Mesenchymal stem cell (in vitro differentiated cells and primary cell): ENCODE measurements around the gene ARRB1.

ENCODE experiments used
- DNase-seq: peaks from one replicate; pipeline ENCODE4 v3.0.0-alpha.2; 2013
- H2AFZ ChIP-seq: one replicate; pipeline ENCODE4 v1.6.1; 2013; ENCODE audit warnings: low read depth, mild to moderate bottlenecking, control low read depth, inconsistent platforms, low read length, moderate library complexity
- H2AK5ac ChIP-seq: 2 replicates; pipeline ENCODE4 v1.6.1; 2013; ENCODE audit warnings: low read length, moderate library complexity, mild to moderate bottlenecking, inconsistent platforms; ENCODE audit not compliant: severe bottlenecking
- H2BK120ac ChIP-seq: one replicate; pipeline ENCODE4 v1.6.1; 2013; ENCODE audit warnings: low read depth, mild to moderate bottlenecking, inconsistent platforms, low read length, moderate library complexity
- H2BK12ac ChIP-seq, 2 experiments: one replicate each; pipeline ENCODE4 v1.6.1; 2013; ENCODE audit warnings: inconsistent platforms in 2 of 2, low read length in 2 of 2, mild to moderate bottlenecking in 2 of 2, moderate library complexity in 2 of 2, control low read depth in 1 of 2
- H2BK15ac ChIP-seq: one replicate; pipeline ENCODE4 v1.6.1; 2013; ENCODE audit warnings: mild to moderate bottlenecking, low read depth, inconsistent platforms; ENCODE audit not compliant: poor library complexity, severe bottlenecking
- H2BK5ac ChIP-seq: 2 replicates; pipeline ENCODE4 v1.6.1; 2013; ENCODE audit warnings: low read depth, mild to moderate bottlenecking, low read length, control low read depth, inconsistent platforms; ENCODE audit not compliant: poor library complexity, severe bottlenecking
- H3K14ac ChIP-seq, 2 experiments: one replicate each; pipeline ENCODE4 v1.6.1; 2013; ENCODE audit warnings: inconsistent platforms in 2 of 2, low read length in 2 of 2, control low read depth in 1 of 2, mild to moderate bottlenecking in 1 of 2, moderate library complexity in 1 of 2
- H3K18ac ChIP-seq, 2 experiments: one replicate each; pipeline ENCODE4 v1.6.1; 2013; ENCODE audit warnings: inconsistent platforms in 2 of 2, low read length in 2 of 2, control low read depth in 1 of 2, low read depth in 1 of 2, mild to moderate bottlenecking in 1 of 2
- H3K23ac ChIP-seq, 2 experiments: one replicate each; pipeline ENCODE4 v1.6.1; 2013; ENCODE audit warnings: inconsistent platforms in 2 of 2, low read length in 2 of 2, mild to moderate bottlenecking in 2 of 2, moderate library complexity in 2 of 2, control low read depth in 1 of 2
- H3K27ac ChIP-seq: 2 replicates; pipeline ENCODE4 v1.5.1; 2013; ENCODE audit warnings: mild to moderate bottlenecking, moderate library complexity, low read length, control low read depth, inconsistent platforms; ENCODE audit not compliant: poor library complexity, severe bottlenecking
- H3K27me3 ChIP-seq, 2 experiments: 2 replicates each; pipeline versions ENCODE4 v1.6.1 to v1.7.0; 2013; ENCODE audit warnings: low read length in 2 of 2, mild to moderate bottlenecking in 2 of 2, moderate library complexity in 2 of 2, control low read depth in 1 of 2, inconsistent platforms in 1 of 2; ENCODE audit not compliant: control insufficient read depth in 1 of 2, insufficient read depth in 1 of 2
- H3K36me3 ChIP-seq, 2 experiments: 2 replicates each; pipeline versions ENCODE4 v1.6.1 to v1.7.0; 2013; ENCODE audit warnings: low read length in 2 of 2, control low read depth in 1 of 2, inconsistent platforms in 1 of 2, low read depth in 1 of 2, mild to moderate bottlenecking in 1 of 2; ENCODE audit not compliant: insufficient read depth in 2 of 2, control insufficient read depth in 1 of 2
- H3K4ac ChIP-seq, 2 experiments: one replicate each; pipeline ENCODE4 v1.6.1; 2013; ENCODE audit warnings: inconsistent platforms in 2 of 2, low read length in 2 of 2, mild to moderate bottlenecking in 2 of 2, moderate library complexity in 2 of 2, control low read depth in 1 of 2, low read depth in 1 of 2
- H3K4me1 ChIP-seq: 2 replicates; pipeline ENCODE4 v1.6.1; 2013; ENCODE audit warnings: low read depth, low read length, control low read depth; ENCODE audit not compliant: control insufficient read depth, insufficient read depth
- H3K4me2 ChIP-seq: 2 replicates; pipeline ENCODE4 v1.6.1; 2013; ENCODE audit warnings: low read length, mild to moderate bottlenecking, inconsistent platforms; ENCODE audit not compliant: poor library complexity, severe bottlenecking
- H3K4me3 ChIP-seq, 2 experiments: 2 replicates each; pipeline versions ENCODE4 v1.5.1 to v1.7.0; 2013; ENCODE audit warnings: low read length in 2 of 2, mild to moderate bottlenecking in 2 of 2, control low read depth in 1 of 2, low read depth in 1 of 2; ENCODE audit not compliant: insufficient read depth in 1 of 2
- H3K79me1 ChIP-seq: replicated peaks from 2 replicates; pipeline ENCODE4 v1.6.1; 2013; ENCODE audit warnings: mild to moderate bottlenecking, control low read depth, low read length, inconsistent platforms; ENCODE audit not compliant: poor library complexity, severe bottlenecking
- H3K9ac ChIP-seq: 2 replicates; pipeline ENCODE4 v1.7.0; 2013; ENCODE audit warnings: mild to moderate bottlenecking, low read length, moderate library complexity
- H3K9me3 ChIP-seq: 2 replicates; pipeline ENCODE4 v1.7.0; 2013; ENCODE audit warnings: mild to moderate bottlenecking, low read length; ENCODE audit not compliant: control insufficient read depth
- H4K8ac ChIP-seq: one replicate; pipeline ENCODE4 v1.6.1; 2013; ENCODE audit warnings: inconsistent platforms, mild to moderate bottlenecking, low read length, moderate library complexity
- H4K91ac ChIP-seq: one replicate; pipeline ENCODE4 v1.6.1; 2013; ENCODE audit warnings: mild to moderate bottlenecking, low read length, inconsistent platforms
- WGBS: methylation state at CpG from one replicate; pipeline ENCODE4 v1.1.7; 2013; ENCODE audit warnings: mixed read lengths; 5-methylcytosine and 5-hydroxymethylcytosine counted together

The ARRB1 gene

GRCh38 chr11:75292943-75293342 lies 58.5 kb downstream of the ARRB1 start:
- Histone ChIP-seq H3K23ac (no peak overlapping the region), H2BK12ac (no peak overlapping the region), H3K4ac (no peak overlapping the region), H4K8ac (no peak overlapping the region), H2BK15ac (no peak overlapping the region), H3K4me2 (no peak overlapping the region), H3K18ac (no peak overlapping the region), H3K4me3 (no peak overlapping the region), H3K27me3 (no peaks in the 10 kb centered on the region), H3K27ac (no peak overlapping the region), H3K9ac (no peak overlapping the region), H2AFZ (no peak overlapping the region), H2BK5ac (no peak overlapping the region), H3K9me3 (no peaks in the 10 kb centered on the region), H4K91ac (no peak overlapping the region), H3K4me1 (no peaks in the 10 kb centered on the region), H2AK5ac (no peak overlapping the region), H2BK120ac (no peak overlapping the region), H3K79me1 (peaks cover 22% of the 10 kb centered on the region), H3K14ac (no peak overlapping the region), H3K36me3 (peaks cover 6 to 16% of the 10 kb centered on the region in 2 experiments)
- DNase-seq: no peak
- WGBS: 92% methylated on average over 3 of the region's 3 CpGs

GRCh38 chr11:75291741-75292140 lies 59.7 kb downstream of the ARRB1 start:
- H2BK15ac ChIP-seq: no peak overlapping the region
- no peak overlapping the region for H3K23ac ChIP-seq
- no peak overlapping the region for H3K4me2 ChIP-seq
- H2BK12ac ChIP-seq: no peak overlapping the region
- H2BK5ac ChIP-seq: no peak overlapping the region
- H3K27me3 ChIP-seq: no peaks in the 10 kb centered on the region
- no peak overlapping the region for H4K91ac ChIP-seq
- no peak overlapping the region for H3K27ac ChIP-seq
- H3K4me3 ChIP-seq: no peak overlapping the region
- DNase-seq: no peak
- H3K14ac ChIP-seq: no peak overlapping the region
- H3K4ac ChIP-seq: no peak overlapping the region
- H4K8ac ChIP-seq: no peak overlapping the region
- WGBS: 93% methylated on average over 5 of the region's 6 CpGs
- peaks cover 22% of the 10 kb centered on the region for H3K79me1 ChIP-seq
- no peak overlapping the region for H2AFZ ChIP-seq
- no peak overlapping the region for H2BK120ac ChIP-seq
- no peak overlapping the region for H3K18ac ChIP-seq
- H3K9ac ChIP-seq: no peak overlapping the region
- H2AK5ac ChIP-seq: no peak overlapping the region
- H3K9me3 ChIP-seq: no peaks in the 10 kb centered on the region
- no peaks in the 10 kb centered on the region for H3K4me1 ChIP-seq
- peaks cover 14 to 25% of the 10 kb centered on the region in 2 experiments for H3K36me3 ChIP-seq

GRCh38 chr11:75289919-75290318 lies 61.5 kb downstream of the ARRB1 start:
- H4K8ac ChIP-seq: no peak overlapping the region
- H3K14ac ChIP-seq: no peak overlapping the region
- no peak overlapping the region for H3K4ac ChIP-seq
- H3K27ac ChIP-seq: no peak overlapping the region
- no peak overlapping the region for H2BK5ac ChIP-seq
- H2BK15ac ChIP-seq: no peak overlapping the region
- no peak overlapping the region for H3K18ac ChIP-seq
- no peaks in the 10 kb centered on the region for H3K4me1 ChIP-seq
- no peak overlapping the region for H2AK5ac ChIP-seq
- H3K79me1 ChIP-seq: peaks cover 14% of the 10 kb centered on the region
- no peaks in the 10 kb centered on the region for H3K27me3 ChIP-seq
- 97% methylated on average over 12 of the region's 12 CpGs for WGBS
- H3K9ac ChIP-seq: no peak overlapping the region
- no peak overlapping the region for H4K91ac ChIP-seq
- no peak overlapping the region for H3K4me3 ChIP-seq
- H2BK120ac ChIP-seq: no peak overlapping the region
- DNase-seq: no peak
- no peak overlapping the region for H2BK12ac ChIP-seq
- no peak overlapping the region for H3K23ac ChIP-seq
- H3K9me3 ChIP-seq: no peaks in the 10 kb centered on the region
- H3K4me2 ChIP-seq: no peak overlapping the region
- H2AFZ ChIP-seq: no peak overlapping the region
- peaks cover 24 to 37% of the 10 kb centered on the region in 2 experiments for H3K36me3 ChIP-seq

- H3K4me2 ChIP-seq: no peak overlapping the region
- H2BK120ac ChIP-seq: no peak overlapping the region
- H2BK12ac ChIP-seq: no peak overlapping the region
- no peak overlapping the region for H4K8ac ChIP-seq
- H3K4me3 ChIP-seq: no peak overlapping the region
- H3K27me3 ChIP-seq: no peaks in the 10 kb centered on the region
- H2BK5ac ChIP-seq: no peak overlapping the region
- DNase-seq: no peak
- H3K4me1 ChIP-seq: no peaks in the 10 kb centered on the region
- H3K27ac ChIP-seq: no peak overlapping the region
- no peak overlapping the region for H3K4ac ChIP-seq
- peaks cover 26 to 37% of the 10 kb centered on the region in 2 experiments for H3K36me3 ChIP-seq
- no peak overlapping the region for H3K18ac ChIP-seq
- H3K9ac ChIP-seq: peak overlapping the region; percentile 45
- no peaks in the 10 kb centered on the region for H3K9me3 ChIP-seq
- H4K91ac ChIP-seq: no peak overlapping the region
- no peak overlapping the region for H3K23ac ChIP-seq
- H3K14ac ChIP-seq: no peak overlapping the region
- H2AK5ac ChIP-seq: no peak overlapping the region
- WGBS: 87% methylated on average over 6 of the region's 6 CpGs
- no peak overlapping the region for H2BK15ac ChIP-seq
- peaks cover 12% of the 10 kb centered on the region for H3K79me1 ChIP-seq
- H2AFZ ChIP-seq: no peak overlapping the region
Observed at GRCh38 chr11:75289511-75289760, 62.0 kb downstream of the ARRB1 start.
